Measurements from ENCODE around the gene NEU3.
"Not testable (repeated sequence)": the region's sequence is repeated elsewhere in the genome, so short reads cannot be mapped to it uniquely, and the experiment has no call there.

The NEU3 gene

DNA sequence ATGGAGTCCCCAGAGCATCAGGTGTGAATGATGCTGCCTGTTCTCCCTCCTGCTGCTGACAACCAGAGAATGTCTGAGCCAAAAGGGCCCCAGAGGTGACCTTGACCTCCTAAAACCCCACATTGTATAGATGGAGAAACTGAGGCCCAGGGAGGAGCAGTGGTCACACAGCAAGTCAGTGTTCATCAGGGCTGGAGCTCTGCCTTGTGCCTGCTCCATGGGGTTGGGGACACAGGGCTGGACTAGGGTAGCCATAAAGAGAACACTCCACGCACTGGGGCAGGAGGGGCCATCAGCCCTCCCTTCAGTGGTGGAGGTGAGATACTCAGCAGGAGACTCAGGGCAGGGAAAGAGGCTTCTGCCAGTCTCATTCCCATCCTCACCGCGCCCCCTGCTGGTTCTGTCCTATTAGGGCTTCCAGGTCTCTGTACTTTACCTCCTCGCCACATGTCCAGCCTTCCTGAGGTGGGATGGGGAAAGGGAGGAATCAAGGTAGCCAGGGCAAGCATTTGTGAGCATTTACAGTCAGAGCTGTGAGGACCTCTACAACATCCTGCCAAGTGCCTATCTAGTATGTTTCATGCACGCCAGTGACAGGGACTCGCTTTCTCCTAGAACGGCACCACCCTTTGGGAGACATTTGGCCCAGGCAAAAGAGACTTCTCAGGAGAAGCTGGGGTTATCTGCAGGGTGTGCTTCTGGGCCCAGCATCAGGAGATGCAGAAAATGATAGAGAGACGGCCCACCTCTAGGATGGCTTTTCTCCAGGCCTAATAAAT, 43.2 kb downstream of the NEU3 start:
- peak; percentile 90 for DNase-seq

DNA sequence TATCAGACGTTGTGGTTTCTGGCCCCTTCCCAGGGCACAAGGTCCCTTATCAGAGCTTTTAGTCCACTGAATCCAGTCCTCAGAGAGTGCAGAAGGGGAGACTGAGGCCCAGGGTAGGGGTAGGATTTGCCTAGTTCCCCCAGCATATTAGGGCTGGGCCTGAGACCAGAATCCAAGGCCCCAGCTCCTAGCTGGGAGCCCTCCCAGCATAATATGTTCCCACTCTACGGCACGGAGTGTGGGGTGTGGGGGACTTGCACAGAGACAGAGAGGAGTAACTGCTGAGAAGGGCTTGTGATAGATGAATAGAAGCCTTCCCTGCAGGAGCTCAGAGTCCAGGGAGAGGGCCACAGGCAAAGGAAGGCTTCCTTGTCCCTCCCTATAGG, 43.8 kb downstream of the NEU3 start:
- DNase-seq, result no peak

DNA sequence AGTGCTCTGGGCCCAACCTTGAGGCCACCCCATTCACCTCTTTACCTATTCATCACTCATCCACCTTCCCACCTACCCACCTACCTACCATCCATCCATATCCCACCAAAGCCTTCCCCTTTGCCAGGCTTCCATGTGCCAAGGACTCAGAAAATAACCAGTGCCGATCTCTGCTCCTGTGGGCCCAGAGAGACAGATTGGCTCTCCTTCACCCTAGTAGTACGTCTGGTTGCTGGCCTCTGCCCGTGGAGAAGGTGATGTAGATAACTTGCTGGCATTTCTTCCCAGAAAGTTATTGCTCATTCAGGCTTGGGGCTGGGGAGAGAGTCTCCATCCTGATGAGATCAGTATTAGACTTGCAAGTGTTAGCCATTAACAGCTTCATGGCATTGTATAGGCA, 45.2 kb downstream of the NEU3 start:
- no peak for DNase-seq

DNA sequence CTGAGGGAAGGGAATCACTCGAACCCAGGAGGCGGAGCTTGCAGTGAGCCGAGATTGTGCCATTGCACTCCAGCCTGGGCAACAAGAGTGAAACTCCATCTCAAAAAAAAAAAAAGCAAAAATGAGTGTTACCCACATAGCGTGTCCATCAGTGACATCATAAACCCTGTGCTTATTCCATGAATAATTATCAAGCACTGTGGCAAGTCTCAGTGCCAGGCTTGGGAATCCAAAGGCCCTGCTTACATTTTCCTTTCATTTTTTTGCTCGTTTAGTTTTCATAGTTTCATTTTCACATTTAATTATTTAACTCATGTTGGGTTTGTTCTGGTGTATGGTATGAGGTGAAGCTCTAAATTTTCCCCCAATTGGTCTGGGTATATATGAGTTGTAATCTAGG, 46.5 kb downstream of the NEU3 start:
- DNase-seq, result no peak

- DNase-seq, result no peak
These were observed 47.3 kb downstream of the NEU3 start for GRCh38 chr11:75035911-75036565.

DNA sequence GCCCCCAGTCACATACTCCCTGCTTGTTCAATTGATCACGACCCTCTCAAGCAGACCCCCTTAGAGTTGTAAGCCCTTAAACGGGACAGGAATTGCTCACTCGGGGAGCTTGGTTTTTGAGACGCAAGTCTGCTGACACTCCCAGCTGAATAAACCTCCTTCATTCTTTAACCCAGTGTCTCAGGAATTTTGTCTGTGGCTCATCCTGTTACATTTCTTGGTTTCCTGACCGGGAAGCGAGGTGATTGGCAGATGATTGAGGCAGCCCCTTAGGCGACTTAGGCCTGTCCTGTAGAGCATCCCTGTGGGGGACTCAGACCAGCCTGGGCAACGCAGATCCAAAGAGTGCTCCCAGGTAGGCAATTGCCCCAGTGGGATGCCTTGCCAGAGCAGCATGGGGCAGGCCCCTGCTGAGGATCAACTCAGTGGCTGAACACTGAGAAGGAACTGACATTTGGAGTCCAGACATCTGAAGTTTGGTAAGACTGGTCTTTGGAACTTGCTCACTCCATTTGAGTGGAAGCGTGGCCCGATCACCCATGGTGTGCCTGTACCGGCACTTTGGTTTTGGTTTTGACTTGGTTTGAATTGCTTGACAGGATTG, 51.5 kb downstream of the NEU3 start:
- no peak for DNase-seq

- no peak for DNase-seq
These were observed 52.5 kb downstream of the NEU3 start for GRCh38 chr11:75041263-75041662.

DNA sequence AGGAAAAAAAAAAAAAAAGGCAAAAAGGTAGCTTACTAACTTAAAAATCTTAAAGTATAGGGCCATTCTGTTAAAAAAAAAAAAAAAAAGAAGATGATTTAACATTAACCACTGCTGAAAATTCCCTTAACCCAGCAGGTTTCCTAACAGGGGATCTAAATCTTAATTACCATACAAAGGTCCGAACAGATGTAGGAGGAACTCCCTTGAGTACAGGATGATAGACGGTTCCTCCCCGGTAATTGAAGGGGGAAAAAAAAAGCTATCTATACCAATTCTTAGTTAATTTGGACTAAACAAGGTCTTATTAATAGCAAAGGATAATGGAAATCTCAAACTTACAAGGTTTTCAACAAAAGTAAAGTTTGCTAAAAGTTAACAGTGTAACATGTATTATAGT, 53.1 kb downstream of the NEU3 start:
- DNase-seq, result peak; percentile 2

DNA sequence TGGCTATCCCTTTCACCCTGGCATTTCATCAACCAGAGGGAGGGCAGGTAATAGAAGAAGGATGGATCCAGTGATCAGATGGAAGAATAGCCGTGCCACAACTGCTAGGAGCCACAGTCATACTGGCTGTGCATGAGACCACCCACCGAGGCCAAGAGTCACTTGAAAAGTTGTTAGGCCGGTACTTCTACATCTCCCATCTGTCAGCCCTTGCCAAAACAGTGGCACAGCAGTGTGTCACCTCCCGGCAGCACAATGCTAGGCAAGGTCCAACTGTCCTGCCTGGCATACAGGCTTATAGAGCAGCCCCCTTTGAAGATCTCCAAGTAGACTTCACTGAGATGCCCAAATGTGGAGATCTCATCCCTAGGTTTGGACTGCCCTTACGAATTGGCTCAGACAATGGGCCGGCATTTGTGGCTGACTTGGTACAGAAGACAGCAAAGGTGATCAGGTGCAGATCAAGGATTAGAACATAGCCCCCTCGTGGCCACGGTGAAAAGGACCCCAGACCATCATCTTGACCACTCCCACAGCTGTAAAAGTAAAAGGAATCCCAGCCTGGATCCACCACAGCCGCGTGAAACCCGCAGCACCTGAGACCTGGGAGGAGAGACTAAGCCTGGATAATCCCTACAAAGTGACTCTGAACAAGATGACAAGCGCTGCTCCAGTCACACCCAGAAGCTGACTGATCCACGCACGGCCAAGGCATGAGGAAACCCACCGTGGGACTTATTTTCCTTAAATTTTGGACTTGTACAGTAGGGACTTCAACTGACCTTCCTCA, 55.8 kb downstream of the NEU3 start:
- DNase-seq, result peak; percentile 49

- DNase-seq, result not testable (repeated sequence)
These were observed 57.9 kb downstream of the NEU3 start for GRCh38 chr11:75046668-75047067.

DNA sequence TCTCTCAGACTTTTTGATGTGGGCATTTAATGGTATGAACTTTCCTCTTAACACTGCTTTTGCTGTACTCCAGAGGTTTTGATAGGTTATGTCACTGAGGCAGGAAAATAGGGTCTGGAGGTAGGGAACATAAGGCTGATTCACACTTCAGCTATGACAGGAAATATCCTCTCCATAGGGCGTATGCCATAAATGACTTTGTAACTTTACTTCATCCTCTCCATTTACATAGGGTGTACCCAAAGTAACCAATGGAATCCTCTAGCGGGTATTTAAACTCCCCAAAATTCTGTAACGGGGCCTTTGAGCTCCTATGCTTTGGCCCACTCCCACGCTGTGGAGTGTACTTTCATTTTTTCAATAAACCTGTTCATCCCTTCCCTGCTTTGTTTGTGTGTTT, 58.5 kb downstream of the NEU3 start:
- DNase-seq, result no peak

DNA sequence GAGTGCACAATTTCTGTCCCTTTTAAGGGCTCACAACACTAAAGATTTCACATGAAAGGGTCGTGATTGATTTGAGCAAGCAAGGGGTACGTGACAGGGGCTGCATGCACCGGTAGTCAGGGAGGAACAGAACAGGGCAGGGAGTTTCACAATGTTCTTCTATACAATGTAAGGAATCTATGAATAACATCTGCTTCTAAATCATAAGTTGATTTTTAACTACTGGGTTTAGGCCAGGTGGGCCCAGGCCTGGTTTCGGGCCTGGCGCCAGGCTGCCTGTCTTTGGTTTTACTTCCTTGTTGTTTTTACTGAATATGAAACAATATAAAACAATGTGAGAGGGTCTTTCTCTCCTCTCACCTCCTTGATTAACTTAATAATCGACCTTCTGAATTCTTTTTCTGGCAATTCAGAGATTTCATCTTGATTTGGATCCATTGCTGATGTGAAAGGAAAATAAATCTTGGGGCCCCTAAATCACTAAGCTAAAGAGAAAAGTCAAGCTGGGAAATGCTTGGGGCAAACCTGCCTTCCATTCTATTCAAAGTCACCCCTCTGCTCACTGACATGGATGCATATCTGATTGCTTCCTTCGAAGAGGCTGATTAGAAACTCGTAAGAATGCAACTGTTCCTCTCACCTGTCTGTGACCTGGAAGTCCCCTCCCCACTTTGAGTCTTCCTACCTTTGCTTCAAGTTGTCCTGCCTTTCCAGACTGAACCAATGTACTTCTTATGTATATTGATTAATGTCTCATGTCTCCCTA, 61.0 kb downstream of the NEU3 start:
- not testable (repeated sequence) for DNase-seq

- DNase-seq, result no peak
These were observed 61.8 kb downstream of the NEU3 start for GRCh38 chr11:75050516-75050915.

DNA sequence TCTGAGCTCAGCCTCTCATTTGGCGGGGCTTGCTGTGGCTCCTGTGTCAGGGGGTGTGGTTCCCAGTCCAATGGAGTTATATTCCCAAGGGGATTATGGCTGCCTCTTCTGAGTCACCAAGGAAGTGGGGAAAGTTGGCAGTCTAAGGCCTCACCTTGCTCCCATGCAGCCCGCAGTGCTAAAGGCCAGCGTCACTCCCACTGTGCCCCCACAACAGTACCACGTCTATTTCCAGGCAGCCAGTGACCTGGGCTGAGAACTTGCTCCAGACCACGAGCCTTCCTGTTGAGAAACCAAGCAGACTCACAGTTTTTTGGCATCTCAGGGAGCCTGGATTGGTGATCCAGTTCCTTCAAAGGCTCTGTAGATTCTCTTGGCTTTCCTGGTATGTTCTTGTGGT, 62.3 kb downstream of the NEU3 start:
- no peak for DNase-seq

DNA sequence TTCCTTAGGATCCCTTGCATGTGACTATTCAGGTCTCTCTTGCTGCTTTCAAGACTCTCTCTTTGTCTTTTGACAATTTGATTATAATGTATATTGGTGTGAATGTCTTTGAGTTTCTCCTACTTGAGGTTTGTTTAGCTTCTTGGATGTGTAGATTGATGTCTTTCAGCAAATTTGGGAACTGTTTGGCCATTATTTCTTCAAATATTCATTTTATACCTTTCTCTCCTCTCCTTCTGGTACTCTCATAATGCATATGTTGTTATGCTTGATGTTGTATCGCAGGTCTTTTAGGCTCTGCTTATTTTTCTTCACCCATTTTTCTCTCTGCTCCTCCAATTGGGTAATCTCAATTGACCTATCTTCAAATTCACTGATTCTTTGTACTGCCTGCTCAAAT, 63.7 kb downstream of the NEU3 start:
- no peak for DNase-seq

DNA sequence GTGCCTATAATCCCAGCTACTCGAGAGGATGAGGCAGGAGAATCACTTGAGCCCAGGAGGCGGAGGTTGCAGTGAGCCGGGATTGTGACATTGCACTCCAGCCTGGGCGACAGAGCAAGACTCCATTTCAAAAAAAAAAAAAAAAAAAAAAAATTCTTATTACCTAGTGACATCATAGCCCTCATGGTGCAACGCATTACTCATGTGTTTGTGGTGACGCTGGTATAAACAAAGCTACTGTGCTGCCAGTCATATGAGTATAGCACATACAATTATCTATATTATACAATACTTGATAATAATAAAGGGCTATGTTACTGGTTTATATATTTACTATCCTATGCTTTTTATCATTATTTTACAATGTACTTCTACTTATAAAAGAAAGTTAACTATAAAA, 66.8 kb downstream of the NEU3 start:
- no peak for DNase-seq

DNA sequence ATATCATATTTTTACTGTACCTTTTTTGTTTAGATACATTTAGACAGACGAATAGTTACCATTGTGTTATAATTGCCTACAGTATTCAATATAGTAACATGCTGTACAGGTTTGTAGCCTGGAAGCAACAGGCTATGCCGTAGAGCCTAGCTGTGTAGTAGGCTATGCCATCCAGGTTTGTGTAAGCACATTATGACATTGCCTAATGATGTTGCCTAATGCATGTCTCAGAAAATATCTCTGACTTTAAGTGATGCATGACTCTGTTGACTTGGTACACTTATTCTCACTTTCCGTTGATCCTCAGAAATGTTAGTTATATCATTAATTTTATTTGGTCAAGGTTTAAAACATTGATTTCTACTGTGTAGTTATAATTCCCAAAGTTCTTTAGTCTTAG, 68.1 kb downstream of the NEU3 start:
- DNase-seq, result no peak

DNA sequence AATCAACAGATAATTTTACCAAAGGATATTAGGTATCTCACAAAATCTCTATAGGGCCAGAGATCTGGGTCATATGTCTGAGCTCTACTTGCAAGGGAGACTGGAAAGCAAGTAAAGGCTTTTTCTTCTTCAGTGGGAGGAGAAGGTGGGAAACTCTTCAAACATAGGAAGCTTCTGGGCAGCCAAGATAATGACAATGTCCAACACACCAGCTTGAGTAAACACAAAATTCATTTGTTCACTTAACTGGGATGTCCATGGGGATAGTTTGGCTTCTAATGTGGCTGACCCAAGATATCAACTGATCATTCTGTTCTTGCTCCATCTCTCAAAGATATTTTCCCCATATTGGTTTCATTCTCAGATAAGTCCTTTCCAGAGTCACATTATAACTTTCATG, 70.6 kb downstream of the NEU3 start:
- DNase-seq, result no peak

DNA sequence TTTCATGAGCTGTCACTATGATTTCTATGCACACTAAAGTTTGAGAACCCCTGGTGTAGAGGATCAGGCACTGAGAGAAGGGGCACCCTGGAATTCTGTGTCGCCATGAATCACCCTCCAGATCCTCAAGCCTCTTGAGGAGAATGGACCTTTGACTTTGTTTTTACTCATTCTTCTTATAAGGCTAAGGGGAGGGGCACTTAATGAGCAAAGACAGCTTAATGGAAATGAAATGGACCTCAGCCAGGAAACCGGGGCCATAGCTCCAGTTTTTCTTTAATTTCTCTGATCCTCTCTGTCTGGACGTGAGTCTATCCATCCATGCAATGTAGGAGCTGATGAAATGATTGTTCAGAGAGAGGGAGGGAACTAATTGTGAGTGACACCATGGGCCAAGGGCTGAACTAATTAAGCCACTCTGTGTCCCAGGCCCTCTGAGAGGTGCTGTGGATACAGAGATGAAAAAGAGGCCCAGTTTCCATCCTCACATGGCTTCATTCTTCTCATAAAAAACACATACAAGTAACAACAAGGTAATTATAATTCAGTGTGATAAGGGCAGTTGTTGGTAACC, 75.1 kb downstream of the NEU3 start:
- DNase-seq, result no peak

DNA sequence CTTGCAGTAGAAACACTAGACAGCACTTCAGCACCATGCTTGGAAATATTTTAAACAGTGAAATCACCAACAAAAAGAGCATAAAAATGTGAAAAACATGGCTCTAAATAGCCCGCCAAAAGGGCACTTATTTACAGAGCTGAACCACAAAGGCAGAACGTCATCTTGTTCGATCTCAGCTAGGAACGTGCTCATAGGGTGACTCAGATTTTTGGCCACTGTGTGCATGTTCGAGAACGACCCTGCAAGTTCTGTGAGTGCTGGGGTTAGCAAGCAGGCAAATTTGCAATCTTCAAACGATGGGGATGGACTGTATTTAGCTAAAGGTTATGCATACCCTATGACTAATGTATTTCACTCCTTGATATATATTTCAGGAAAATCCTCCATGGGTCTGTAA, 77.3 kb downstream of the NEU3 start:
- no peak for DNase-seq

Data from NCI-H82 (cell line).